GM21515 (cell line): ENCODE results near the gene NUP50.

ENCODE experiments used
- ATAC-seq: cut with Tn5 transposase; IDR thresholded peaks from one replicate; pipeline ENCODE4 v1.9.1; 2021; ENCODE audit not compliant: unreplicated experiment

The NUP50 gene, protein sequence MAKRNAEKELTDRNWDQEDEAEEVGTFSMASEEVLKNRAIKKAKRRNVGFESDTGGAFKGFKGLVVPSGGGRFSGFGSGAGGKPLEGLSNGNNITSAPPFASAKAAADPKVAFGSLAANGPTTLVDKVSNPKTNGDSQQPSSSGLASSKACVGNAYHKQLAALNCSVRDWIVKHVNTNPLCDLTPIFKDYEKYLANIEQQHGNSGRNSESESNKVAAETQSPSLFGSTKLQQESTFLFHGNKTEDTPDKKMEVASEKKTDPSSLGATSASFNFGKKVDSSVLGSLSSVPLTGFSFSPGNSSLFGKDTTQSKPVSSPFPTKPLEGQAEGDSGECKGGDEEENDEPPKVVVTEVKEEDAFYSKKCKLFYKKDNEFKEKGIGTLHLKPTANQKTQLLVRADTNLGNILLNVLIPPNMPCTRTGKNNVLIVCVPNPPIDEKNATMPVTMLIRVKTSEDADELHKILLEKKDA

GRCh38 chr22:45163451-45164269 lies at the start of gene NUP50:
Gene NUP50 (plus strand): TSS chr22:45163925. CDS start chr22:45168178, 4,253 bp downstream.
- peak; percentile 80 for ATAC-seq

DNA sequence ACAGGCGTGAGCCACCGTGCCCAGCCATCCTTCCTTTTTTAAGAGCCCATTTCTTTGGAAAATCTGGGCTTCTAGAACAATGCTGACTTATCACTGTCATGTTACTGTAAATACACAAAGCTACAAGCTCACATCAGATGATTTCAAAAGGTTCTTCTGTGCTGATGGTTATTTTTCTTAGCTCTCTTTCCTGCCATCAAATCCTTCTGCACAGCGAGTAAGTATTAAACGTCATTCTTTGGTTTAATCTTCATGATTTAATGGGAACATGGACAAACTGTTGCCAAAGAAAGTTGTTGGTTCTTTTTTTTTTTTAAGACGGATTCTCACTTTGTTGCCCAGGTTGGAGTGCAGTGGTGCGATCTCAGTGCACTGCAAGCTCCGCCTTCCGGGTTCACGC lies 43.3 kb upstream of the NUP50 start:
- no peak for ATAC-seq

GRCh38 chr22:45120931-45121330 lies 42.8 kb upstream of the NUP50 start:
- ATAC-seq: no peak

GRCh38 chr22:45124176-45124847 lies 39.4 kb upstream of the NUP50 start:
- no peak for ATAC-seq

GRCh38 chr22:45125188-45125587 lies 38.5 kb upstream of the NUP50 start:
- ATAC-seq: no peak

- no peak for ATAC-seq
These were observed 35.9 kb upstream of the NUP50 start for GRCh38 chr22:45127866-45128265.

GRCh38 chr22:45129703-45130524 lies 33.8 kb upstream of the NUP50 start:
- no peak for ATAC-seq

- no peak for ATAC-seq
These were observed 32.8 kb upstream of the NUP50 start for GRCh38 chr22:45130891-45131290.

DNA sequence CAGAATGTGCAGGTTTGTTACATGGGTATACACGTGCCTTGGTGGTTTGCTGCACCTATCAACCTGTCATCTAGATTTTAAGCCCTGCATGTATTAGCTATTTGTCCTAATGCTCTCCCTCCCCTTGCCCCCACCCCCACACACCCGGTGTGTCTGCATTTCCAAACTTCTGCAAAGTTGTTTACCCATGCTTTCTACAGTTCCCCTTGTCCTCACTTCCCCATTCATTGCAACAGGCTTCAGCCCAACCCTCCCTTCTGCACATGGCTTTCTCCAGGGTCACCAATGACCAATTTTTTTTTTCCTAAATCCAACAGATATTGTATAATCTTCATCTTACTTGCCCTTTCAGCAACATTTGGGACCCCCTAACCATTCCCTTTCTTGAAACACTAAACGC lies 32.0 kb upstream of the NUP50 start:
- no peak for ATAC-seq

DNA sequence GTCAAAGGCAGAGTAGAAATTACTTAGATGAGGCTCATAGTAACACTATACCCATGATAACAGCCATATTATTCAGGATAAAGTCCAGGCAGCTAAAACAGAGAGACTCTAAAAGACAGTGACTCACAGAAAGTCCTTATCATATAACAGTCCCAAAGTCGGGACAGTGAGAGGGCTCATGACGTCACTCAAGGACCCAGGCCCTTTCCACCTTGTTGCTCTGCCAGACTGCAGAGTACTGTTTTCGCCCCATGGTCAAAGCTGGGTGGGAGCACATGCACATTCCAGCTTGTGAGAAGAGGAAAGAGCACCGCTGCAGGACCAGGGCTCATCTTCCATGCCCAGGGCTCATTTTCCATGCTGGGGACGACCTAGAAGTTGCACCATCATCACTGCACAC lies 29.4 kb upstream of the NUP50 start:
- no peak for ATAC-seq

- no peak for ATAC-seq
These were observed 27.1 kb upstream of the NUP50 start for GRCh38 chr22:45136594-45136993.

DNA sequence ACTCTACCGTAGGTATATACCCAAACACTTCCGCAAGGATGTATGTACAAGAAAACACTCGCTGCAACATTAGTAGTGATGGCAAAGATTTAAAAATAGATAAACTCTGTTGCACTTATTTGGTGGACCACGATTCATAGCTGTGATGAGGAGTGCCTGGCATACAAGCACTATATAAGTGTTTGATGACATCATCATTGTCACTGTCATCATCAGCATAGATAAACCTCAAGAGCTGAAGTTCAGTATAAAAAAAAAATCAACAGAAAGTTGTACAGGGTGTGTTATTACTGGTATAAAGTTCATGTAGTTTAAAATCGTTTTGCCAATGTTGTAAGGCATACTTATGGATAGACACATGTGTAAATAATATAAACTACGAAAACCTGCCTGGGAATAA lies 24.0 kb upstream of the NUP50 start:
- ATAC-seq: no peak

DNA sequence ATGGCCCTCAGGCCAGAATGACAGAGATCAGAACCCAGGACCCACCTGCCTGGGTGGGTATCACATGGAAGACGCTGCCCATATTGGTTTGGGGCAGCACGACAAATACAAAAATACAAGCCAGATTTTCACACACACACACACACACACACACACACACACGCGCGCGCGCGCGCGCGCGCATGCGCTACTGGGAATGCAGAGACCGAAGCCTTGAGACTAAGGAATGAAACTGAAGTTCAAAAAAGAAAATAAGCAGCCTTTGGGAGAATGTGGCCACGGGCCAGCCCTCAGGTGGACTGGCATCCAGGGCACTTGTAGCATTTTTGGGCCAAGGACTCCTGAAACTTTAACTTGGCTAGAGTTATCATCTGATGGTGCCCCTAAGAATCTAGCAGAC lies 21.3 kb upstream of the NUP50 start:
- ATAC-seq: no peak

- ATAC-seq: no peak
These were observed 18.8 kb upstream of the NUP50 start for GRCh38 chr22:45144916-45145315.

DNA sequence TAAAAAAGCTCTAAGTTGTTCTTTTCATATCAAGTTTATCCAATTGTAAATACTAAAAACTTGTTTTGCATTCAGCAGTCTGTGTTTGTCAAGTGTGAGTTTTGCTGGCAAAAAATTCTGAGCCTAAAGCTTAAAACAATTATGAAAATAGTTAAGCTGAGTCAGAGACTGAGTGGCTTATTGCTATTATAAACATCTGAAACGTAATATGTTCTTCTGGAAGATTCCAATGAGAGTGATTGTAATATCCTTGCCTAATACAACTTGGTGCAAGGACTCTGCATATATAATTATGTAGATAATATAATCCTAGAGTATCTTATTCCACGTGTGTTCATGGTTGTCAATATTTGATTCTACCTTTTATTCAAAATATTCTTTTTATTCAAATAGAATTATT lies 14.1 kb upstream of the NUP50 start:
- ATAC-seq: no peak

GRCh38 chr22:45150139-45150538 lies 13.6 kb upstream of the NUP50 start:
- ATAC-seq: no peak

GRCh38 chr22:45151503-45151902 lies 12.2 kb upstream of the NUP50 start:
- no peak for ATAC-seq

GRCh38 chr22:45154383-45154782 lies 9.3 kb upstream of the NUP50 start:
- no peak for ATAC-seq

- ATAC-seq: no peak
These were observed 8.5 kb upstream of the NUP50 start for GRCh38 chr22:45155050-45155840.

GRCh38 chr22:45157907-45158306 lies 5.8 kb upstream of the NUP50 start:
- ATAC-seq: no peak
